Activated CD4-positive, alpha-beta T cell treated with anti-CD3 and anti-CD28 coated beads for 36 hours (primary cell): ENCODE measurements around the gene NCOR2. TPM values are rescaled to one million over a fixed set of nuclear protein-coding genes. Genes with fewer than 3 reads are reported as not detected.

ENCODE experiments used
- ATAC-seq: fragments of 200-7000 bp; cut with Tn5 transposase; one replicate; pipeline ENCODE4 v1.10.0; 2021; ENCODE audit warnings: mild to moderate bottlenecking, moderate library complexity
- CTCF ChIA-PET: fragments of 350-600 bp; sonication (Branson Sonifier 250); formaldehyde crosslinking; loops from one replicate; lab custom pipeline; 2021; ENCODE audit warnings: antibody characterized with exemption; lab: Charles Lee
- POLR2A ChIA-PET: fragments of 350-600 bp; sonication (Branson Sonifier 250); formaldehyde crosslinking; loops from one replicate; lab custom pipeline; 2021; ENCODE audit warnings: antibody characterized with exemption, inconsistent platforms; lab: Charles Lee
- DNase-seq: peaks from one replicate; pipeline ENCODE4 v3.0.0-alpha.2; 2020
- H3K27ac Mint-ChIP-seq: one replicate; pipeline ENCODE4 v1.8.0; 2021; ENCODE audit warnings: mixed read lengths
- H3K27me3 Mint-ChIP-seq: one replicate; pipeline ENCODE4 v1.8.0; 2021; ENCODE audit warnings: mixed read lengths
- H3K36me3 Mint-ChIP-seq: one replicate; pipeline ENCODE4 v1.8.0; 2021; ENCODE audit warnings: low read depth, mixed read lengths
- H3K4me1 Mint-ChIP-seq: one replicate; pipeline ENCODE4 v1.8.0; 2021; ENCODE audit warnings: mixed read lengths
- H3K4me3 Mint-ChIP-seq: one replicate; pipeline ENCODE4 v1.8.0; 2021; ENCODE audit warnings: mild to moderate bottlenecking, moderate library complexity, mixed read lengths
- H3K9me3 Mint-ChIP-seq: one replicate; pipeline ENCODE4 v1.8.0; 2021; ENCODE audit warnings: low read depth, mixed read lengths
- intact Hi-C, 2 experiments: fragments of 100-400 bp; cut with DNase I in 1 of 2; cut with micrococcal nuclease in 1 of 2; formaldehyde crosslinking; loops; one replicate each; pipeline versions ENCODE4 v1.14.2 to v1.15.1; 2022 to 2024; cut with DNase I, micrococcal nuclease
- total RNA-seq, 2 experiments: library from RNA; stranded (reverse); gene quantifications; one replicate each; pipeline ENCODE4 v1.2.3, GENCODE V29; 2021

The NCOR2 gene
- total RNA-seq, 2 experiments from 2014 or later = 103 to 115 TPM

DNA sequence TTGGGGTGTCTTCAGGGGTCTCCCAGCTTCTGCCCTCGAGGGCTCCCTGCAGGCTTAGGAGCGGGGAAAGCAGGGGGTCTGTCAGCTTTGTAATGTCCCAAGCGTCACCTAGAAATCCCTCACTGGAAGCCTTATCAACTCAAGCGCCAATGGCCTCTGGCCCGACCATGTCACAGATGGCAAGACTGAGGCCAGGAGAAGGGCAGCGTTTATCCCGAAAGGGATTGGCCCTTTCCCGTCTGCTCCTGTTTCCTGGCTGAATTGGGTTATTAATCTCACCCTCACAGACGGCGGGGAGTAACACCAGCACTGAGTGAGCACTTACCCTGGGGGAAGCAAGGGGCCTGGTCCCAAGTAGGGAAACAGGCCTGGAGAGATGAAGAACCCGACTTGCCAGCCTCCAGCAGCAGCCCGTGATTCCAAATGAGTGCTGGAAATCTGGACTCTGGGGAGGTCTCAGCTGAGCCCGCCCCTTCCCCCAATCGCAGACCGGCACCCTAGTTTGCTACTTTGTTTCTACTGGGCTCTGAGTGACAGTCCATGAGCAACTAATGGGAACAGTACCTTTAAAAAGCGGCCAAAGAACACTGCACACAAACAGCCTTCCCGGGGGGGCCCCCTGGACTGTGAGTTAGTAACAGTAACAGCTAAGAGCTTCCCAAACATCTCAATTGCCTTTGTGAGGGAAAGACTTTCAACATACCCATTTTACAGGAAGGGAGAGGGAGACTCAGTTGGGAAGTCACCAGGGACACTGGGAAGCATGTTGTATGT, 2.1 kb upstream of the NCOR2 start:
- ATAC-seq = no peak
- peak overlapping the region; percentile 24 for H3K27ac Mint-ChIP-seq
- no peak for DNase-seq
- H3K36me3 Mint-ChIP-seq = no peaks in the 10 kb centered on the region
- CTCF ChIA-PET = interaction anchor here (0.7 kb wide), 1 partner anchor 181 kb away, joined by 3 read pairs; no protein-coding TSS in a partner anchor
- no peaks in the 10 kb centered on the region for H3K9me3 Mint-ChIP-seq
- peaks cover 20% of the 10 kb centered on the region for H3K4me1 Mint-ChIP-seq
- intact Hi-C loops = loop anchor here (5.0 to 10.0 kb wide), 4 partner anchors 112 to 855 kb away; partner anchors contain the start of genes ATP6V0A2 (in 1 of the 2) and SCARB1 (in 1 of the 2)
- H3K27me3 Mint-ChIP-seq = no peaks in the 10 kb centered on the region
- H3K4me3 Mint-ChIP-seq = no peak overlapping the region
- POLR2A ChIA-PET = no interaction called here

DNA sequence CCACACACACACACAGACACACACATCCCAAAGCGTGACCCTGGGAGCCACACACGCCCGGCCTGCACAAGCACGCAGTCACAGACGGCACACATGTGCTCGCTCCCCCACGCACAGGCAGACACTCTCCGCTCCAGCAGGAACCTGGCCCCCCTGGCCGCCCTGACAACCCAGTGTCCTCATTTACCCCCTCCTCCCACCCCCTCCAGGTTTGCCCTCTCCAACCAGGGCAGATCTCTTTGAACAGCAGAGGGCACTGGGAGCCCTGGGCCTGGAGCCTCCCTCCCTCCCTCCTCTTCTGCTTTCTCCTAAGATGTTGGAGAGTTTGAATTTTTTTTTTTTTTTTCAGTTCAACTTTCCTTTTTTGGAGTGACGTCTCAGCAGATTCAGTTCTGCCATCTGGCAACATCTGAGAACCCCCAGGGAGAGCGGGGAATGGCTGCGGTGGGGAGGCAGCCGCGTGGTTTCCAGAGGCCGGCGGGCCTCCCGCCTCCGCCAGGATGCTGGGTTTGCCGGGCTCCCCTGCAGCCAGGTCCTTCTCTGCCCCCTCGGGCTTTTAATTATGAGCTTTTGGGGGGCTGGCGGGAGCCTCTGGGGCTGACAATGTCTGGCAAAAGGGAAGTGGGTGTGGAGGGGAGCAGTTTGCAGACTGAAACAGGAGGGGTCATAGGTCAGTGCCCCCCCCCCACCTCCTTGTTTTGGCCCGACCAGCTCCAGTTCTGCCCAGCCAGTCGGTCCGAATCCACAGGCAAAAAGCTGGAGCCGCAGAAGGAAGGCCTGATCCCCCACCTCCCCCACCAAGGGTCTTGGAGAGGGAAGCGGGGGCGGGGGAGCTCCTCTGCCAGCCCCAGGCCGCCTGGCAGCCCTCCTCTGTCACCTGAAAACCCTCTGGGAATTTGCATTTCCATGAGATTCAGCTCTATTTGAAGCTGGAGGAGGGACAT, 1.3 kb upstream of the NCOR2 start:
- intact Hi-C loops = loop anchor here (1.0 to 10.0 kb wide), 5 partner anchors 111 to 854 kb away; partner anchors contain the start of genes ATP6V0A2 (in 1 of the 2) and SCARB1 (in 1 of the 2)
- ChIA-PET CTCF (interaction anchor here (0.7 kb wide), 1 partner anchor 182 kb away, joined by 3 read pairs; no protein-coding TSS in a partner anchor), POLR2A (interaction anchor here (0.7 to 1.1 kb wide), 2 partner anchors 23 to 346 kb away, joined by 3 to 6 read pairs; partner anchors contain the start of gene UBC)
- peak overlapping the region; percentile 55 for H3K27ac Mint-ChIP-seq
- H3K27me3 Mint-ChIP-seq = no peaks in the 10 kb centered on the region
- DNase-seq (peak; percentile 53), ATAC-seq (peak; percentile 5)
- peaks cover 27% of the 10 kb centered on the region for H3K4me1 Mint-ChIP-seq
- no peaks in the 10 kb centered on the region for H3K9me3 Mint-ChIP-seq
- no peaks in the 10 kb centered on the region for H3K36me3 Mint-ChIP-seq
- H3K4me3 Mint-ChIP-seq = peak overlapping the region; percentile 75

DNA sequence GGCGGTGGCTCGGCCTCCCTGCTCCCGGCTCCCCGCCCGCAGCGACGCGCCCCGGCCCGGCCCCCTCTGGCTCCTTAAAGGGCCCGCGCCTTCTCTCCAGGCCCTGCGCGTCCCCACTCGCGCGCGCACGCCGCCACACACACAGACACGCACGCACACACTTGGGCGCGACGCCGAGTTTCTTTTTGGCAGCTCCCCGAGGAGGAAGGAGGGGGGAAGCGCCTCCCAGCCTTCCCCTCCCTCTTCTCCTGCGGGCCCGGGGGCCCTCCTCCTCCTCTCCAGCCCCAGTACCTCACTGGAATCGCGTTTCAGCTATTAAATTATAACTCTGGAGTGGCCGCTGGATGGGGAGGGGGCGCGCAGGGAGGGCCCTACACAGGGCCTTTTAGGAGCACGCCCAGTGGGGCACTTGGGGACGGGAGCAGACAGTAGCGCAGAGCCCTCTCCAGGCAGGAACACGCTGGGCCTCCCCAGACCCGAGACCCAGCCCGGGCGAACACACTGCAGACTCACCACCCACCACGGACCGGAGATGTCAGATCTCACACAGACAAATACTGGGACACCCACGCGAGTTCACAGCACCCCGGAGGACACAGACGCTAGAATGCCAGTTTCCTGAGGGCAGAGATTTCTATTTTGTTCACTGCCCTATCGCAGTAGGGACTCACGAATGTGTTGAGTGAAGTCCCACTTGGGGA, 411 bp upstream of the NCOR2 start:
- peak overlapping the region; percentile 89 for H3K27ac Mint-ChIP-seq
- ChIA-PET POLR2A (interaction anchor here (1.1 kb wide), 1 partner anchor 22 kb away, joined by 3 read pairs; no protein-coding TSS in a partner anchor), CTCF (no interaction called here)
- H3K36me3 Mint-ChIP-seq = no peaks in the 10 kb centered on the region
- DNase-seq (peak; percentile 89), ATAC-seq (peak; percentile 72)
- peak overlapping the region; percentile 75 for H3K4me3 Mint-ChIP-seq
- no peaks in the 10 kb centered on the region for H3K9me3 Mint-ChIP-seq
- intact Hi-C loops = loop anchor here (1.0 to 10.0 kb wide), 11 partner anchors 19 to 853 kb away; partner anchors contain the start of genes ATP6V0A2 (in 1 of the 2), CCDC92 (in 1 of the 2), DHX37 (in 1 of the 2) and SCARB1 (in 1 of the 2)
- peaks cover 33% of the 10 kb centered on the region for H3K4me1 Mint-ChIP-seq
- no peaks in the 10 kb centered on the region for H3K27me3 Mint-ChIP-seq

DNA sequence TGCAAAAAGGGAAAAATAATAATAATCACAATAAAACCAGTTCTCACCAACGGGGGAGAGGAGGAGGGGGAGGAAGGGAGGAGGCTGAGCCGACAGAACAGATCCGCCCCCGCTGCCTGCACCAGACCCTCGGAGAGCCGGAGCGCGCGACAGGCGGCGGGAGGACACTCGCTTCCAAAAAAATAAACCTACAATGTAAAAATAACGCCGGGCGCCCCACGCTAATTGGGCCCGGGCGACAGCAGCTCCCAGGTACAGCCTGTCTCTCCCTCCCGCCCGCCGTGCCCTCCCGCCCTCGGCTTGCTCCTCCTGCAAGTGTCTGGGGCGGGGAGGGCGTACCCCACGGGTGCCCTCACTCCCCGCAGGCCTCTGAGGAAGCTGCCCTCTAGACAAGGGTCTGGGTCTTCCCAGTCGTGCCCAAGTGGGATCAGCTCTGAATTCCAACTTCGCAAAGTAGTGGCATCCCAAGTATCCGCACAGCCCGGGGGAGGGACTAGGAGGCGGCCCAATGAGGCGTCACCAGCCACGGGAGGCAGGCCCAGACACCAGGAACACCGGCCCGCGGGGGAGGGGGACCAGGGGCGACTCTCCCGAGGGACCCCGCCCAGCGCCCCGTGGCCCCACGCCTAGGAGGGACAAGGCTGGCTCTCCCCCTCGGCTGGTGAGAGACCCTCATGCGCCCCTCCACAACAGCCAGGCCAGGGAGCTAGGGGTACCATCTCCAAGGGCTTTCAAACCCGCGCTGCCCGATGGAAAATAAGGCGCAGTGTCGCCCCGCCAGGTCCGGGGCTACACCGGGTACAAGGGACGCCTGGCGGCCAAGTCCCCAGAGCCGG, 1.0 kb downstream of the NCOR2 start:
- CTCF ChIA-PET = no interaction called here

DNA sequence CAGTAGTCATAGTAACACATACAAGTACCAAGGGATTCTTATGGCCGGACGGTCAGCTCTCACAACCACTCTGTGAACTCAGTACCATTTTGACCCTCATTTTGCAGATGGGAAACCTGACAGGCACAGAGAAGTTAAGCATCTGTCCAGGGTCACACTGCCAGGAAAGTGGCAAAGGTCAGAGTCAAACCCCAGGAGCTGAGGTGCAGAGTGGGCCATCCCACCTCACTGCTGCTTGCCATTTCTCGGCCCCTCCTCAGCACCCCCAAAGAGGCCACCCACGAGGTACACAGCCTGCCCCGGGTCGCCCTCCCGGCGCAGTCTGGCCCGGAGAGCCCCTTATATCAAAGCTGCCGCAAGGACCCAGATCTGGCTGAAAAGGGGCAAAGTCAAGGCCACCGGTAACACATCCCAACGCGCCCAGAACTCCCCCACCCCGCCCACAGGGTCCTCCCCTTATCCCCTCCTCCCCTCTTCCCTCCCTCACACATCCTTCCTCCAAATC, 1.7 kb downstream of the NCOR2 start:
- DNase-seq = no peak
- H3K36me3 Mint-ChIP-seq = no peaks in the 10 kb centered on the region
- ChIA-PET CTCF (interaction anchor here (0.6 to 1.0 kb wide), 2 partner anchors 15 to 71 kb away, joined by 3 to 4 read pairs; no protein-coding TSS in a partner anchor), POLR2A (interaction anchor here (0.5 to 1.3 kb wide), 4 partner anchors 20 to 1119 kb away, joined by 3 to 7 read pairs (median 5); no protein-coding TSS in a partner anchor)
- H3K27ac Mint-ChIP-seq = peak overlapping the region; percentile 51
- H3K4me3 Mint-ChIP-seq = peak overlapping the region; percentile 90
- H3K9me3 Mint-ChIP-seq = no peaks in the 10 kb centered on the region
- peaks cover 43% of the 10 kb centered on the region for H3K4me1 Mint-ChIP-seq
- no peak for ATAC-seq
- intact Hi-C loops = loop anchor here (1.0 to 10.0 kb wide), 13 partner anchors 17 to 851 kb away; partner anchors contain the start of genes ATP6V0A2 (in 1 of the 2), CCDC92 (in 1 of the 2), DHX37 (in 1 of the 2) and SCARB1 (in 1 of the 2)
- no peaks in the 10 kb centered on the region for H3K27me3 Mint-ChIP-seq

More for the DNA sequence above, 1.0 kb downstream of the NCOR2 start:
- DNase-seq (peak; percentile 81), ATAC-seq (peak; percentile 59)
- Mint-ChIP-seq H3K27ac (peak overlapping the region; percentile 90), H3K4me1 (peaks cover 41% of the 10 kb centered on the region), H3K9me3 (no peaks in the 10 kb centered on the region), H3K36me3 (no peaks in the 10 kb centered on the region), H3K27me3 (no peaks in the 10 kb centered on the region), H3K4me3 (peak overlapping the region; percentile 90)
- intact Hi-C loops = loop anchor here (1.0 to 10.0 kb wide), 13 partner anchors 18 to 852 kb away; partner anchors contain the start of genes ATP6V0A2 (in 1 of the 2), CCDC92 (in 1 of the 2), DHX37 (in 1 of the 2) and SCARB1 (in 1 of the 2)
- POLR2A ChIA-PET = interaction anchor here (0.6 to 1.3 kb wide), 4 partner anchors 20 to 1120 kb away, joined by 3 to 5 read pairs (median 3); no protein-coding TSS in a partner anchor

DNA sequence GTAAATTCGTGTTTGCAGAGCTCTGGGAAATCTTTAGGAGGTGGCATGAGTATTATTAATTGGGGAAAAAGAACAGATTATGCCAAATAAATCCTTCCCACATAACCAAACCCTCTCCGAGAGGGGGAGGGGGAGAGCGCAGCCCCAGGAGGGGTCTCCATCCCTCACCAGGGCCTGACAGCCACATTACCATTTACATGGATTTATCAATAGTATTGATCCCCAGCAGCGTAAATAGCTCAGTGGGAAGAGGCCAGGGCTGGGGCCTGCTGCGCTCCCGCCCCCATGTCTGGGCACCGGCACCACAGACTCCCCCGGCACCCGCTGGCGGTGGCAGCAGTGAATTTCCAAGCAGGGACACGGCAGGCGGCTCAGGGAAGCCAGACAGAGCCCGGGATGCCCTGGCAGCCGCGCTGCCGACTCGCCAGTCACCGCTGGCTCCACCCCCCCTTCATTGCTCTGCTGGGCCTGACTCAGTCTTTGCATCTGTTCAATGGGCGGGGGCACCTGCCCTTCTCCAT, 2.4 kb downstream of the NCOR2 start:
- Mint-ChIP-seq H3K9me3 (no peaks in the 10 kb centered on the region), H3K27ac (no peak overlapping the region), H3K27me3 (no peaks in the 10 kb centered on the region), H3K36me3 (no peaks in the 10 kb centered on the region), H3K4me1 (peaks cover 43% of the 10 kb centered on the region), H3K4me3 (peak overlapping the region; percentile 90)
- CTCF ChIA-PET = interaction anchor here (0.6 to 1.1 kb wide), 3 partner anchors 15 to 71 kb away, joined by 3 to 4 read pairs (median 3); no protein-coding TSS in a partner anchor
- ATAC-seq (no peak), DNase-seq (peak; percentile 58)
- POLR2A ChIA-PET = interaction anchor here (0.5 kb wide), 1 partner anchor 98 kb away, joined by 7 read pairs; no protein-coding TSS in a partner anchor
- intact Hi-C loops = loop anchor here (5.0 to 10.0 kb wide), 4 partner anchors 108 to 850 kb away; partner anchors contain the start of genes ATP6V0A2 (in 1 of the 2) and SCARB1 (in 1 of the 2)

DNA sequence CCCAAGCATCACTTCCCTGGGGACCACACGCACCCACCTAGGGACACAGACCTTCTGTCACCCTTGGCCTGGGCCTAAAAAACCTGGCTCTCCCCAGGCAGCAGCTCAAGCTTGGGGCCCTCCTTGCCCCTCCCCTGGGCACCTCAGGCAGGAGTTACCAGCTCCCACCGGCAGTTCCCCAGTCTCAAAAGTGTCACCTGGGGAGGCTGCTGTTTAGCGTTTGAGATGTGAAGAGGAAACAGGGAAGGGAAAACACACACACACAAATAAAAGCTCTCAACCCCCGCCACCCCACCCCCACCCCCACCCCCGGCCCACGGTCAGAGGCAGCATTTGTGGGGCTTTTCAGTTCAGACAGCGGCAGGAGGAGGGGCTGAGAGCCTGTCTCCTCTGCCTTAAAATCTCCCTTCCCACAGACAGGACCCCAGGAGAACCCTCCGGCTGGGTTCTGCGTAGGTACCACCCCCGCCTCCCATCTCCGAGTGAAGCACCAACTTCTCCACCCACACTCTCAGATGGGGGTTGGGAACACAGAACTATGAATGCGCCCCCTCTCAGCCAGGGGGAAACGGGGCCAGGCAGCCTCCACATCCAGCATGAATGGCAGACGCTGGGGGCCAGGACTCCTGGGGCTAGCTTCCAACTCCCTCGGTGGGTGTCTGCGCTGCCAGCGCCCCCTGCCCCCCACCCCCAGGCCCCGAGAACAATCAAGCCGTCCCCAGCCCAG, 3.0 kb downstream of the NCOR2 start:
- Mint-ChIP-seq H3K27me3 (no peaks in the 10 kb centered on the region), H3K4me1 (peaks cover 43% of the 10 kb centered on the region), H3K4me3 (peak overlapping the region; percentile 90), H3K27ac (no peak overlapping the region), H3K36me3 (peaks cover 2% of the 10 kb centered on the region), H3K9me3 (no peaks in the 10 kb centered on the region)
- CTCF ChIA-PET = interaction anchor here (1.0 to 1.1 kb wide), 2 partner anchors 14 to 22 kb away, joined by 3 to 4 read pairs; no protein-coding TSS in a partner anchor
- DNase-seq = no peak
- POLR2A ChIA-PET = interaction anchor here (0.6 kb wide), 1 partner anchor 28 kb away, joined by 3 read pairs; no protein-coding TSS in a partner anchor
- intact Hi-C loops = loop anchor here in 1 of 2 experiments (10.0 kb wide), 1 partner anchor 850 kb away; the partner anchor contains the start of gene ATP6V0A2
- no peak for ATAC-seq

DNA sequence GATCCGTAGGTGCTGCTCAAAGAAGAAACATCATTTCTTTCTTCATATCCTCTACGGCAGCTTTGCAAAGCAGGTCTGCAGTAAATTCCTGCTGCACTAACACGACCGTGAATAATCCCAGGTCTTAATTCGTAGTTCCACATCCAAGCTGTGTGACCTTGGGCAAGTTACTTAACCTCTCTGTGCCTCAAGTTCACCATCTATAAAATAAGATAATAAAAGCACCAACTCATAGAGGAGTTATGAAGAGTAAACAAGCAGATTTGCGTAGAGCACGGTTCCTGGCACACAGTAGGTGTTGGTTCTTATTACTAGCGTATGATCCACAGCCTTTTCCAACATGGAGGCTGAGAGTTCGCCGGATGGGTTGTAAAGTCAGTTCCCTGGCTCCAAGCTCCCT, 3.6 kb downstream of the NCOR2 start:
- ATAC-seq (no peak), DNase-seq (no peak)
- H3K4me3 Mint-ChIP-seq = no peak overlapping the region
- peaks cover 3% of the 10 kb centered on the region for H3K36me3 Mint-ChIP-seq
- no peaks in the 10 kb centered on the region for H3K27me3 Mint-ChIP-seq
- H3K9me3 Mint-ChIP-seq = no peaks in the 10 kb centered on the region
- no peak overlapping the region for H3K27ac Mint-ChIP-seq
- CTCF ChIA-PET = interaction anchor here (1.1 kb wide), 1 partner anchor 21 kb away, joined by 3 read pairs; no protein-coding TSS in a partner anchor
- intact Hi-C loops = loop anchor here in 1 of 2 experiments (10.0 kb wide), 1 partner anchor 849 kb away; the partner anchor contains the start of gene ATP6V0A2
- peaks cover 43% of the 10 kb centered on the region for H3K4me1 Mint-ChIP-seq
- POLR2A ChIA-PET = interaction anchor here (0.6 kb wide), 1 partner anchor 28 kb away, joined by 3 read pairs; no protein-coding TSS in a partner anchor
